Measurements from ENCODE around the gene SYP. TPM values are rescaled to one million over a fixed set of nuclear protein-coding genes. Genes with fewer than 3 reads are reported as not detected.
A peak's percentile ranks its signal among the peaks of the same experiment; 100 is the strongest.
"Not testable (repeated sequence)": the region's sequence is repeated elsewhere in the genome, so short reads cannot be mapped to it uniquely, and the experiment has no call there.

SYP gene
- total RNA-seq, 1 experiment from 2014 or later, result 8.7 TPM

GRCh38 chrX:49176421-49177326 lies 23.3 kb downstream of the SYP start:
- DNase-seq (ENCODE audit: low spot score), result no peak
- in situ Hi-C loops (cut with HindIII; ENCODE audit: low sequenced_read_pairs), result no loop called here

- DNase-seq (ENCODE audit: low spot score), result no peak
- in situ Hi-C loops (cut with HindIII; ENCODE audit: low sequenced_read_pairs), result no loop called here
Measured at GRCh38 chrX:49175435-49176274, 24.3 kb downstream of the SYP start.

- in situ Hi-C loops (cut with HindIII; ENCODE audit: low sequenced_read_pairs), result no loop called here
- no peak for DNase-seq (ENCODE audit: low spot score)
Measured at GRCh38 chrX:49174723-49175122, 25.3 kb downstream of the SYP start.

GRCh38 chrX:49173544-49173943 lies 26.4 kb downstream of the SYP start:
- in situ Hi-C loops (cut with HindIII; ENCODE audit: low sequenced_read_pairs), result not testable (repeated sequence)

GRCh38 chrX:49172280-49172780 lies 27.7 kb downstream of the SYP start:
- in situ Hi-C loops (cut with HindIII; ENCODE audit: low sequenced_read_pairs), result no loop called here
- peak; percentile 45 for DNase-seq (ENCODE audit: low spot score)

More at GRCh38 chrX:49173544-49173943, 26.4 kb downstream of the SYP start:
- DNase-seq (ENCODE audit: low spot score), result not testable (repeated sequence)

GRCh38 chrX:49171752-49172279 lies 28.2 kb downstream of the SYP start, which contains the start of gene PLP2:
Gene PLP2, plus strand, starts transcription at chrX:49171898. Its CDS starts 103 bp downstream, at chrX:49172001.
- no peak for DNase-seq (ENCODE audit: low spot score)
- in situ Hi-C loops (cut with HindIII; ENCODE audit: low sequenced_read_pairs), result no loop called here

GRCh38 chrX:49167740-49168108 lies 32.3 kb downstream of the SYP start:
- in situ Hi-C loops (cut with HindIII; ENCODE audit: low sequenced_read_pairs), result no loop called here

GRCh38 chrX:49166914-49167739 lies 32.9 kb downstream of the SYP start:
- DNase-seq (ENCODE audit: low spot score), result peak; percentile 40
- in situ Hi-C loops (cut with HindIII; ENCODE audit: low sequenced_read_pairs), result no loop called here

More at GRCh38 chrX:49167740-49168108, 32.3 kb downstream of the SYP start:
- no peak for DNase-seq (ENCODE audit: low spot score)

- in situ Hi-C loops (cut with HindIII; ENCODE audit: low sequenced_read_pairs), result no loop called here
- DNase-seq (ENCODE audit: low spot score), result peak; percentile 94
Measured at GRCh38 chrX:49165901-49166881, 33.8 kb downstream of the SYP start.

- in situ Hi-C loops (cut with HindIII; ENCODE audit: low sequenced_read_pairs), result no loop called here
- DNase-seq (ENCODE audit: low spot score), result no peak
Measured at GRCh38 chrX:49164589-49165360, 35.2 kb downstream of the SYP start.

- in situ Hi-C loops (cut with HindIII; ENCODE audit: low sequenced_read_pairs), result no loop called here
- DNase-seq (ENCODE audit: low spot score), result peak; percentile 83
Measured at GRCh38 chrX:49163555-49164419, 36.2 kb downstream of the SYP start.

GRCh38 chrX:49162620-49163019 lies 37.4 kb downstream of the SYP start, which contains the start of gene MAGIX:
Gene MAGIX, plus strand, starts transcription at chrX:49162758. Its CDS starts 132 bp downstream, at chrX:49162890.
- in situ Hi-C loops (cut with HindIII; ENCODE audit: low sequenced_read_pairs), result no loop called here
- peak; percentile 61 for DNase-seq (ENCODE audit: low spot score)

- in situ Hi-C loops (cut with HindIII; ENCODE audit: low sequenced_read_pairs), result no loop called here
- DNase-seq (ENCODE audit: low spot score), result no peak
Measured at GRCh38 chrX:49161632-49162031, 38.4 kb downstream of the SYP start.

GRCh38 chrX:49160908-49161307 lies 39.1 kb downstream of the SYP start:
- DNase-seq (ENCODE audit: low spot score), result no peak
- in situ Hi-C loops (cut with HindIII; ENCODE audit: low sequenced_read_pairs), result no loop called here

GRCh38 chrX:49157194-49157593 lies 42.8 kb downstream of the SYP start:
- no peak for DNase-seq (ENCODE audit: low spot score)
- in situ Hi-C loops (cut with HindIII; ENCODE audit: low sequenced_read_pairs), result no loop called here

Measured in G401 (cell line).